Measurements from ENCODE around the gene SOD2. TPM values are rescaled to one million over a fixed set of nuclear protein-coding genes. Genes with fewer than 3 reads are reported as not detected.
"Not testable (repeated sequence)": the region's sequence is repeated elsewhere in the genome, so short reads cannot be mapped to it uniquely, and the experiment has no call there.

Gene SOD2
- total and polyA plus RNA-seq, 2 of the 13 experiments (the other 11 are each of a cell fraction or from before 2014, with no cell fraction given): 304 to 309 TPM

- no peak overlapping the region for H3K4me2 ChIP-seq (ENCODE audit: low read depth, low read length)
- peaks cover 30% of the 10 kb centered on the region for H3K4me1 ChIP-seq (ENCODE audit: insufficient read depth, low read length)
- intact Hi-C loops (cut with micrococcal nuclease; ENCODE audit: unreplicated experiment) (no loop called here), in situ Hi-C loops (cut with HindIII; ENCODE audit: extremely low pct_ligation_motif_present, low pct_unique_long_range_greater_than_20kb) (no loop called here)
- H3K79me2 ChIP-seq (ENCODE audit: insufficient read depth, low read length): peaks cover 49% of the 10 kb centered on the region
- no peak overlapping the region for H3K27ac ChIP-seq (ENCODE audit: extremely low read length, insufficient read depth, low read length)
- CTCF ChIA-PET (ENCODE audit: low intra/inter-chr PET ratio, low total read pairs): no interaction called here
- TF ChIP-seq ZNF792 (CRISPR knock-in tag; IDR thresholded peaks at IDR 0.05): peak; percentile 100
- no peak for TF ChIP-seq ZNF414 (CRISPR knock-in tag; IDR thresholded peaks at IDR 0.05)
- no peak for DNase-seq (ENCODE audit: low spot score)
- no peaks in the 10 kb centered on the region for H3K36me3 ChIP-seq (replicated peaks in 1 of 2; ENCODE audit: control insufficient read depth in 1 of 2, insufficient read depth in 2 of 2, low read length in 2 of 2)
- H3K9ac ChIP-seq (ENCODE audit: insufficient read depth, low read depth, low read length): no peak overlapping the region
- H4K20me1 ChIP-seq (ENCODE audit: insufficient read depth, low read length): peaks cover 4% of the 10 kb centered on the region; the same call in 1 of the 2 replicates
- FAIRE-seq: no peak
- H2AFZ ChIP-seq (ENCODE audit: low read length): no peak overlapping the region
- no peak for ATAC-seq
- BruUV-seq (replicated peaks): no TSS peak
- no peak overlapping the region for H3K4me3 ChIP-seq (replicated peaks in 1 of 3; ENCODE audit: insufficient read depth in 1 of 3, low read depth in 2 of 3, low read length in 3 of 3)
- POLR2A ChIA-PET: interaction anchor here (9.1 to 13.1 kb wide), 3 partner anchors 30 to 68 kb away, joined by 144 to 175 read pairs (median 165); partner anchors contain the start of genes ACAT2, MRPL18, SOD2 and TCP1
- H3K9me3 ChIP-seq (ENCODE audit: low read length): no peaks in the 10 kb centered on the region
- H3K27me3 ChIP-seq (ENCODE audit: control insufficient read depth in 1 of 2, insufficient read depth in 2 of 2, low read length in 2 of 2): no peaks in the 10 kb centered on the region
These were observed 29.6 kb upstream of the SOD2 start for GRCh38 chr6:159722655-159723054.

- intact Hi-C loops (cut with micrococcal nuclease; ENCODE audit: unreplicated experiment); CTCF ChIA-PET (ENCODE audit: low intra/inter-chr PET ratio, low total read pairs); FAIRE-seq; H3K9me3 ChIP-seq (ENCODE audit: low read length); H3K4me2 ChIP-seq (ENCODE audit: low read depth, low read length); DNase-seq (ENCODE audit: low spot score); H2AFZ ChIP-seq (ENCODE audit: low read length); BruUV-seq (replicated peaks); H3K36me3 ChIP-seq (replicated peaks in 1 of 2; ENCODE audit: control insufficient read depth in 1 of 2, insufficient read depth in 2 of 2, low read length in 2 of 2); in situ Hi-C loops (cut with HindIII; ENCODE audit: extremely low pct_ligation_motif_present, low pct_unique_long_range_greater_than_20kb); H4K20me1 ChIP-seq (ENCODE audit: insufficient read depth, low read length); ATAC-seq; H3K27ac ChIP-seq (ENCODE audit: extremely low read length, insufficient read depth, low read length); H3K9ac ChIP-seq (ENCODE audit: insufficient read depth, low read depth, low read length); H3K4me3 ChIP-seq (replicated peaks in 1 of 3; ENCODE audit: insufficient read depth in 1 of 3, low read depth in 2 of 3, low read length in 3 of 3); H3K27me3 ChIP-seq (ENCODE audit: control insufficient read depth in 1 of 2, insufficient read depth in 2 of 2, low read length in 2 of 2): not testable (repeated sequence)
- POLR2A ChIA-PET: interaction anchor here (9.1 to 13.1 kb wide), 2 partner anchors 29 to 39 kb away, joined by 144 to 175 read pairs; partner anchors contain the start of genes ACAT2 and SOD2
- peaks cover 30% of the 10 kb centered on the region for H3K4me1 ChIP-seq (ENCODE audit: insufficient read depth, low read length)
- peaks cover 47% of the 10 kb centered on the region for H3K79me2 ChIP-seq (ENCODE audit: insufficient read depth, low read length)
- WGBS (ENCODE audit: low lambda C conversion rate): 97% methylated on average over 3 of the region's 3 CpGs
- peak; percentile 67; the same call in 1 of the 2 replicates for TF ChIP-seq ZNF121 (CRISPR knock-in tag; IDR thresholded peaks at IDR 0.05)
- TF ChIP-seq THAP8 (CRISPR knock-in tag; IDR thresholded peaks at IDR 0.05; ENCODE audit: borderline replicate concordance): 0 out of 2 replicates have a peak, but pooled peaks have one; percentile 24
These were observed 28.9 kb upstream of the SOD2 start for GRCh38 chr6:159721981-159722380.
